Skin epidermis (tissue), 12 donors: ENCODE results near the gene GRIK3.
"Not testable (repeated sequence)": the region's sequence is repeated elsewhere in the genome, so short reads cannot be mapped to it uniquely, and the experiment has no call there.

Source experiments
- H3K27ac ChIP-seq, 21 experiments: fragments of 200-600 bp; sonication (generic) in 11 of 21; one replicate each; pipeline ENCODE4 v1.5.0; 2020; ENCODE audit warnings: mild to moderate bottlenecking in 3 of 21, inconsistent platforms in 2 of 21, moderate library complexity in 2 of 21
- H3K4me3 ChIP-seq, 7 experiments: fragments of 200-600 bp; sonication (generic) in 2 of 7; one replicate each; pipeline ENCODE4 v1.5.0; 2020; ENCODE audit warnings: inconsistent platforms in 2 of 7, mild to moderate bottlenecking in 2 of 7, moderate library complexity in 1 of 7

GRIK3 gene

GRCh38 chr1:36918604-36919003 is 115.7 kb downstream of the GRIK3 start:
- Histone ChIP-seq H3K4me3 (no peak overlapping the region), H3K27ac (no peak overlapping the region)

GRCh38 chr1:36916542-36916941 is 117.8 kb downstream of the GRIK3 start:
- H3K27ac ChIP-seq, H3K4me3 ChIP-seq: not testable (repeated sequence)

GRCh38 chr1:36913484-36914060 is 120.7 kb downstream of the GRIK3 start:
- Histone ChIP-seq H3K4me3 (no peak overlapping the region), H3K27ac (no peak overlapping the region)

GRCh38 chr1:36913016-36913415 is 121.3 kb downstream of the GRIK3 start:
- no peak overlapping the region for H3K27ac ChIP-seq

GRCh38 chr1:36912365-36912865 is 121.9 kb downstream of the GRIK3 start:
- Histone ChIP-seq H3K27ac (no peak overlapping the region), H3K4me3 (no peak overlapping the region)

More at GRCh38 chr1:36913016-36913415, 121.3 kb downstream of the GRIK3 start:
- no peak overlapping the region for H3K4me3 ChIP-seq

- no peak overlapping the region for H3K27ac ChIP-seq
These were observed 122.6 kb downstream of the GRIK3 start for GRCh38 chr1:36911561-36912364.

GRCh38 chr1:36910886-36911540 is 123.3 kb downstream of the GRIK3 start:
- Histone ChIP-seq H3K4me3 (no peak overlapping the region), H3K27ac (no peak overlapping the region)

More at GRCh38 chr1:36911561-36912364, 122.6 kb downstream of the GRIK3 start:
- H3K4me3 ChIP-seq: no peak overlapping the region

- Histone ChIP-seq H3K27ac (no peak overlapping the region), H3K4me3 (no peak overlapping the region)
These were observed 124.2 kb downstream of the GRIK3 start for GRCh38 chr1:36909946-36910725.

- not testable (repeated sequence) for H3K4me3 ChIP-seq, H3K27ac ChIP-seq
These were observed 125.0 kb downstream of the GRIK3 start for GRCh38 chr1:36909359-36909758.

- no peak overlapping the region for H3K27ac ChIP-seq
- no peak overlapping the region for H3K4me3 ChIP-seq
These were observed 126.2 kb downstream of the GRIK3 start for GRCh38 chr1:36908096-36908495.

GRCh38 chr1:36906555-36906954 is 127.8 kb downstream of the GRIK3 start:
- Histone ChIP-seq H3K4me3 (no peak overlapping the region), H3K27ac (no peak overlapping the region)

- Histone ChIP-seq H3K4me3 (no peak overlapping the region), H3K27ac (no peak overlapping the region)
These were observed 128.4 kb downstream of the GRIK3 start for GRCh38 chr1:36905941-36906340.

GRCh38 chr1:36900128-36900527 is 134.2 kb downstream of the GRIK3 start:
- no peak overlapping the region for H3K27ac ChIP-seq

GRCh38 chr1:36897813-36898212 is 136.5 kb downstream of the GRIK3 start:
- not testable (repeated sequence) for H3K4me3 ChIP-seq, H3K27ac ChIP-seq

More at GRCh38 chr1:36900128-36900527, 134.2 kb downstream of the GRIK3 start:
- no peak overlapping the region for H3K4me3 ChIP-seq

GRCh38 chr1:36894824-36895223 is 139.5 kb downstream of the GRIK3 start:
- Histone ChIP-seq H3K27ac (no peak overlapping the region), H3K4me3 (no peak overlapping the region)

- Histone ChIP-seq H3K27ac (no peak overlapping the region), H3K4me3 (no peak overlapping the region)
These were observed 143.5 kb downstream of the GRIK3 start for GRCh38 chr1:36890776-36891175.

- no peak overlapping the region for H3K27ac ChIP-seq
These were observed 144.7 kb downstream of the GRIK3 start for GRCh38 chr1:36889478-36890226.

GRCh38 chr1:36888811-36889477 is 145.4 kb downstream of the GRIK3 start:
- no peak overlapping the region for H3K4me3 ChIP-seq
- no peak overlapping the region for H3K27ac ChIP-seq

More at GRCh38 chr1:36889478-36890226, 144.7 kb downstream of the GRIK3 start:
- no peak overlapping the region for H3K4me3 ChIP-seq
